Keratinocyte (primary cell): ENCODE measurements around the gene CPED1. TPM values are rescaled to one million over a fixed set of nuclear protein-coding genes. Genes with fewer than 3 reads are reported as not detected.

ENCODE experiments used
- DNase-seq: peaks from one replicate; pipeline ENCODE4 v3.0.0-alpha.2; 2011; ENCODE audit warnings: low read depth, missing footprints, low spot score
- FAIRE-seq: peaks from 2 replicates; lab custom pipeline; 2011; peaks lifted over from hg19 to GRCh38; lab: Jason Lieb, UNC
- H2AFZ ChIP-seq: 2 replicates; pipeline ENCODE4 v1.6.0; 2012; ENCODE audit warnings: low read length, control low read depth, inconsistent platforms; ENCODE audit not compliant: control insufficient read depth
- H3K27ac ChIP-seq: 2 replicates; pipeline ENCODE4 v1.5.1; 2011; ENCODE audit warnings: low read length; ENCODE audit not compliant: control insufficient read depth, insufficient read depth
- H3K27me3 ChIP-seq: 3 replicates; pipeline ENCODE4 v1.6.0; 2011; ENCODE audit warnings: low read length; ENCODE audit not compliant: control insufficient read depth, insufficient read depth; ENCODE audit errors: extremely low read depth
- H3K36me3 ChIP-seq, 2 experiments: 2 replicates in 1 of 2; 3 replicates in 1 of 2; pipeline ENCODE4 v1.5.1; 2011; ENCODE audit warnings: low read length in 2 of 2, mild to moderate bottlenecking in 1 of 2; ENCODE audit not compliant: control insufficient read depth in 2 of 2, insufficient read depth in 2 of 2; ENCODE audit errors: extremely low read depth in 1 of 2
- H3K4me1 ChIP-seq: 3 replicates; pipeline ENCODE4 v1.5.1; 2011; ENCODE audit warnings: low read length; ENCODE audit not compliant: control insufficient read depth, insufficient read depth; ENCODE audit errors: extremely low read depth
- H3K4me2 ChIP-seq: 3 replicates; pipeline ENCODE4 v1.6.0; 2011; ENCODE audit warnings: low read depth, low read length; ENCODE audit not compliant: control insufficient read depth, insufficient read depth; ENCODE audit errors: extremely low read depth
- H3K4me3 ChIP-seq, 3 experiments: fragments of 200-600 bp in 1 of 3; sonication (generic) in 1 of 3; 2 replicates in 2 of 3; 3 replicates in 1 of 3; pipeline ENCODE4 v1.5.1; 2011 to 2016; ENCODE audit warnings: low read length in 3 of 3, mild to moderate bottlenecking in 3 of 3, control low read depth in 2 of 3, inconsistent platforms in 1 of 3, low read depth in 1 of 3, mixed read lengths in 1 of 3, mixed run types in 1 of 3, moderate library complexity in 1 of 3; ENCODE audit not compliant: control insufficient read depth in 2 of 3, insufficient read depth in 2 of 3; ENCODE audit errors: extremely low read depth in 1 of 3
- H3K79me2 ChIP-seq: 2 replicates; pipeline ENCODE4 v1.6.0; 2012; ENCODE audit warnings: low read length; ENCODE audit not compliant: control insufficient read depth, insufficient read depth
- H3K9ac ChIP-seq: 3 replicates; pipeline ENCODE4 v1.6.0; 2011; ENCODE audit warnings: low read length; ENCODE audit not compliant: control insufficient read depth, insufficient read depth; ENCODE audit errors: extremely low read depth
- H3K9me1 ChIP-seq: 3 replicates; pipeline ENCODE4 v1.6.0; 2011; ENCODE audit warnings: low read length; ENCODE audit not compliant: control insufficient read depth, insufficient read depth; ENCODE audit errors: extremely low read depth
- H3K9me3 ChIP-seq: 2 replicates; pipeline ENCODE4 v1.5.1; 2012; ENCODE audit warnings: low read depth, low read length; ENCODE audit not compliant: control insufficient read depth
- H4K20me1 ChIP-seq: 3 replicates; pipeline ENCODE4 v1.6.0; 2011; ENCODE audit warnings: low read length; ENCODE audit not compliant: control insufficient read depth, insufficient read depth; ENCODE audit errors: extremely low read depth
- EZH2 ChIP-seq: IDR thresholded peaks from one replicate; pipeline ENCODE4 v1.6.1; 2012; ENCODE audit warnings: inconsistent platforms, mild to moderate bottlenecking, low read length, moderate library complexity
- dilution Hi-C: fragments of 300-500 bp; cut with MboI; formaldehyde crosslinking; loops from one replicate; pipeline ENCODE4 v1.7.0; 2020; ENCODE audit warnings: low sequenced_read_pairs; ENCODE audit not compliant: extremely low pct_ligation_motif_present
- polyA plus RNA-seq, 5 experiments: library from polyadenylated mRNA; depleted of rRNA in 3 of 5; stranded (reverse) in 3 of 5; stranded (forward) in 1 of 5; unstranded in 1 of 5; fragments of >200 nt; gene quantifications; 1 replicate in 1 of 5; 2 replicates in 3 of 5; 3 replicates in 1 of 5; pipeline versions ENCODE4 v1.2.1 to v1.2.3, GENCODE V29; 2011 to 2012; ENCODE audit warnings: missing spikeins in 2 of 5, low read depth in 1 of 5, low replicate concordance in 1 of 5
- TF ChIP-seq, protein P1 (sequence below), 3 experiments: IDR thresholded peaks in 1 of 3; conservative IDR thresholded peaks in 1 of 3; optimal IDR thresholded peaks in 1 of 3; 2 replicates in 2 of 3; 3 replicates in 1 of 3; pipeline versions ENCODE3 to v1.5.1; 2011; ENCODE audit warnings: low read length in 3 of 3, mild to moderate bottlenecking in 3 of 3, moderate library complexity in 2 of 3, control low read depth in 1 of 3, inconsistent platforms in 1 of 3; ENCODE audit not compliant: insufficient read depth in 2 of 3; ENCODE audit errors: extremely low read depth in 1 of 3

CPED1 gene
- polyA plus RNA-seq, 1 donor (not counting 4 experiments of a cell fraction or from before 2014, with no cell fraction given), result 0.62 TPM

DNA sequence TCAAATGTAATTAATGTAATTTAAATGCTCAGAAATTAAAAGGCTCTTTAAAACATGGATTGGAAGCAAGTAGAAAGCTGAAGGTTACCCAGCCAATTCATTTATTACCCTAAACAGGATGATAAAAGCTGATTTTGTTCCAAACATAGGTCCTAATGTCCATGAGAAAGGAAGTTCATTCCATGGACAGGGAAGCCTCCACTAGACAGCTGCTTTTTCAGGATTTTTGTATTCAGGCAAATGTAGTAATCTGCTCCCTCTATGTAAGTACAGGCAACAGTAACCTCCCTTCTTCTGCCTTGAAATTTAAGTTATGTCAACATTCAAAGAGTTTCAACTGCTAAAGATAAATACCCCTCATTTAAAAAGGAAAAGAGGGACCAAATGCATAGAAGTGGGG, 217.3 kb downstream of the CPED1 start:
- TF ChIP-seq EZH2, result no peak
- TF ChIP-seq, protein P1, sequence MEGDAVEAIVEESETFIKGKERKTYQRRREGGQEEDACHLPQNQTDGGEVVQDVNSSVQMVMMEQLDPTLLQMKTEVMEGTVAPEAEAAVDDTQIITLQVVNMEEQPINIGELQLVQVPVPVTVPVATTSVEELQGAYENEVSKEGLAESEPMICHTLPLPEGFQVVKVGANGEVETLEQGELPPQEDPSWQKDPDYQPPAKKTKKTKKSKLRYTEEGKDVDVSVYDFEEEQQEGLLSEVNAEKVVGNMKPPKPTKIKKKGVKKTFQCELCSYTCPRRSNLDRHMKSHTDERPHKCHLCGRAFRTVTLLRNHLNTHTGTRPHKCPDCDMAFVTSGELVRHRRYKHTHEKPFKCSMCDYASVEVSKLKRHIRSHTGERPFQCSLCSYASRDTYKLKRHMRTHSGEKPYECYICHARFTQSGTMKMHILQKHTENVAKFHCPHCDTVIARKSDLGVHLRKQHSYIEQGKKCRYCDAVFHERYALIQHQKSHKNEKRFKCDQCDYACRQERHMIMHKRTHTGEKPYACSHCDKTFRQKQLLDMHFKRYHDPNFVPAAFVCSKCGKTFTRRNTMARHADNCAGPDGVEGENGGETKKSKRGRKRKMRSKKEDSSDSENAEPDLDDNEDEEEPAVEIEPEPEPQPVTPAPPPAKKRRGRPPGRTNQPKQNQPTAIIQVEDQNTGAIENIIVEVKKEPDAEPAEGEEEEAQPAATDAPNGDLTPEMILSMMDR (optimal IDR thresholded peaks at IDR 0.05 in 1 of 3, IDR thresholded peaks at IDR 0.05 in 1 of 3, conservative IDR thresholded peaks at IDR 0.05 in 1 of 3; ENCODE audit: extremely low read depth in 1 of 3, insufficient read depth in 2 of 3, low read length in 3 of 3), result no peak
- no peaks in the 10 kb centered on the region for H3K27me3 ChIP-seq
- H2AFZ ChIP-seq, result no peak overlapping the region
- H3K79me2 ChIP-seq, result no peaks in the 10 kb centered on the region
- H3K4me2 ChIP-seq, result no peak overlapping the region
- dilution Hi-C loops, result no loop called here
- no peaks in the 10 kb centered on the region for H4K20me1 ChIP-seq
- H3K4me1 ChIP-seq, result no peaks in the 10 kb centered on the region
- no peaks in the 10 kb centered on the region for H3K36me3 ChIP-seq
- no peak for FAIRE-seq
- H3K4me3 ChIP-seq, result no peak overlapping the region
- H3K9me1 ChIP-seq, result no peaks in the 10 kb centered on the region
- DNase-seq, result no peak
- H3K27ac ChIP-seq, result no peak overlapping the region
- no peaks in the 10 kb centered on the region for H3K9me3 ChIP-seq
- no peak overlapping the region for H3K9ac ChIP-seq

DNA sequence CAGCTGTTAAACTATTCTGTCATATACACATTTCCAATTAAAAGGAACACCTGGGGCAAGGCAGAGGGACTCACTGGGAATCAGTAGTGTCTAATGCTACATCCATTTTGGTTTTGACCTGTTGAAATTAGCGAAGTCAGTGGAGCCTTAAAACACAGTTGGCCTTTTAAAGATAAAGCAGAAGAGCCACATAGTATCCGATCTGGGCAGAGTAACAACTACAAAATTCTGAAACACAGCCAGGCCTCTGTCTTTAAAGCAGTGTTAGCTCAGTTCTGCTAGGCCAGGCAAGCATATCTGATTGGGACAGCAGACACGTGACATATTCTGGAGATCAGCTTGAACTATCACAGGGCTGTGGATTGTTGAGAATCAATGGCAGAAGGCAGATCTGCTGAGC, 222.7 kb downstream of the CPED1 start:
- H3K79me2 ChIP-seq, result no peaks in the 10 kb centered on the region

More for the DNA sequence above, 222.7 kb downstream of the CPED1 start:
- Histone ChIP-seq H3K4me2 (no peak overlapping the region), H3K9me1 (no peaks in the 10 kb centered on the region), H3K9ac (no peak overlapping the region), H3K4me1 (no peaks in the 10 kb centered on the region), H4K20me1 (no peaks in the 10 kb centered on the region), H3K36me3 (no peaks in the 10 kb centered on the region), H3K27me3 (no peaks in the 10 kb centered on the region), H3K4me3 (no peak overlapping the region), H2AFZ (no peak overlapping the region), H3K9me3 (no peaks in the 10 kb centered on the region), H3K27ac (no peak overlapping the region)
- FAIRE-seq (no peak), DNase-seq (no peak)
- no peak for TF ChIP-seq EZH2
- TF ChIP-seq, protein P1 (optimal IDR thresholded peaks at IDR 0.05 in 1 of 3, IDR thresholded peaks at IDR 0.05 in 1 of 3, conservative IDR thresholded peaks at IDR 0.05 in 1 of 3; ENCODE audit: extremely low read depth in 1 of 3, insufficient read depth in 2 of 3, low read length in 3 of 3), result no peak
- dilution Hi-C loops, result no loop called here
